ENCODE data around the gene CASP6. TPM values are rescaled to one million over a fixed set of nuclear protein-coding genes. Genes with fewer than 3 reads are reported as not detected.

The CASP6 gene
- total RNA-seq, 1 donor from 2014 or later = not detected

DNA sequence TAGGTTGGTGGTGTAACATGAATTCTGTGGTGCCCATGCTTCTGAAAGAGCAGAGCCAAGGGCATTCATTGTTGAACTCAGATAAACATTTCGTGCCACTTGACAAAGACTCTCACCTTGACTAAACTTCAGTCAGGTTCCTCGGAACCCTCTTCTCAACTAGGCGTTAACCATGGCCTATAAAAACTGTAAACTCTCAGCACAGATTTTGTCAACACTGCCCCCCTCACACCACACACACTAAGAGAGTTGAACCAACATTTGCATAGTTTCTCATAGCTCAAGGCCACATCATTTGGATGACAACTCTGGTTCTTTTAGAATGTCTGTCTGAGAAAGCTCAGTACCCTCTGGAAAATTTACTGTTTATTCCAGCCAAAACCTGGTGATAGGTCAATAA is 28.1 kb downstream of the CASP6 start:
- no peak for DNase-seq (ENCODE audit: low spot score in 2 of 2)
- intact Hi-C loops (cut with DNase I) = no loop called here
- H3K4me1 ChIP-seq = no peaks in the 10 kb centered on the region
- TF ChIP-seq, protein P1, sequence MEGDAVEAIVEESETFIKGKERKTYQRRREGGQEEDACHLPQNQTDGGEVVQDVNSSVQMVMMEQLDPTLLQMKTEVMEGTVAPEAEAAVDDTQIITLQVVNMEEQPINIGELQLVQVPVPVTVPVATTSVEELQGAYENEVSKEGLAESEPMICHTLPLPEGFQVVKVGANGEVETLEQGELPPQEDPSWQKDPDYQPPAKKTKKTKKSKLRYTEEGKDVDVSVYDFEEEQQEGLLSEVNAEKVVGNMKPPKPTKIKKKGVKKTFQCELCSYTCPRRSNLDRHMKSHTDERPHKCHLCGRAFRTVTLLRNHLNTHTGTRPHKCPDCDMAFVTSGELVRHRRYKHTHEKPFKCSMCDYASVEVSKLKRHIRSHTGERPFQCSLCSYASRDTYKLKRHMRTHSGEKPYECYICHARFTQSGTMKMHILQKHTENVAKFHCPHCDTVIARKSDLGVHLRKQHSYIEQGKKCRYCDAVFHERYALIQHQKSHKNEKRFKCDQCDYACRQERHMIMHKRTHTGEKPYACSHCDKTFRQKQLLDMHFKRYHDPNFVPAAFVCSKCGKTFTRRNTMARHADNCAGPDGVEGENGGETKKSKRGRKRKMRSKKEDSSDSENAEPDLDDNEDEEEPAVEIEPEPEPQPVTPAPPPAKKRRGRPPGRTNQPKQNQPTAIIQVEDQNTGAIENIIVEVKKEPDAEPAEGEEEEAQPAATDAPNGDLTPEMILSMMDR (IDR thresholded peaks at IDR 0.05) = no peak
- H3K27ac ChIP-seq = no peak overlapping the region
- H3K36me3 ChIP-seq = no peaks in the 10 kb centered on the region
- no peaks in the 10 kb centered on the region for H3K27me3 ChIP-seq
- no peak overlapping the region for H3K4me3 ChIP-seq
- peaks cover 0 to 9% of the 10 kb centered on the region in 2 donors for H3K9me3 ChIP-seq

DNA sequence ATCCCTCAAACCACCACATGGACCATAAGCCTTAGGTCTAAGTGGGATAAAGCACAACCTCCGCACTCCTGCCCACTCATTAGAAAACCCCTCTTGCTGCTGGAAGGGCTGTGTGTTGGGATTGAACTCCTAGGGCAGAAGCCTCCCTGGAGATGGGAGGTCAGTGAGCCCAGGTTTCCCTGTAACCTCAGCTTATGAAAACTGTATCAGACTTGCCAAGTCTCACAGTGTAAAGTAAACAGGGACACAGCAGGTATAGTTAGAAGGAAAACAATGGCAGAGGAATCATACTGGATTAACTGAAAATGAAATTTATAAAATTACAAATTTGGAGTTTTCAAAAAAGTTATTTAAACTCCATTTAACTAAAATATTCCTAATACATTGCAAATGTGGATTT is 29.9 kb downstream of the CASP6 start:
- no peak overlapping the region for H3K4me3 ChIP-seq
- H3K27me3 ChIP-seq = no peaks in the 10 kb centered on the region
- intact Hi-C loops (cut with DNase I) = no loop called here

DNA sequence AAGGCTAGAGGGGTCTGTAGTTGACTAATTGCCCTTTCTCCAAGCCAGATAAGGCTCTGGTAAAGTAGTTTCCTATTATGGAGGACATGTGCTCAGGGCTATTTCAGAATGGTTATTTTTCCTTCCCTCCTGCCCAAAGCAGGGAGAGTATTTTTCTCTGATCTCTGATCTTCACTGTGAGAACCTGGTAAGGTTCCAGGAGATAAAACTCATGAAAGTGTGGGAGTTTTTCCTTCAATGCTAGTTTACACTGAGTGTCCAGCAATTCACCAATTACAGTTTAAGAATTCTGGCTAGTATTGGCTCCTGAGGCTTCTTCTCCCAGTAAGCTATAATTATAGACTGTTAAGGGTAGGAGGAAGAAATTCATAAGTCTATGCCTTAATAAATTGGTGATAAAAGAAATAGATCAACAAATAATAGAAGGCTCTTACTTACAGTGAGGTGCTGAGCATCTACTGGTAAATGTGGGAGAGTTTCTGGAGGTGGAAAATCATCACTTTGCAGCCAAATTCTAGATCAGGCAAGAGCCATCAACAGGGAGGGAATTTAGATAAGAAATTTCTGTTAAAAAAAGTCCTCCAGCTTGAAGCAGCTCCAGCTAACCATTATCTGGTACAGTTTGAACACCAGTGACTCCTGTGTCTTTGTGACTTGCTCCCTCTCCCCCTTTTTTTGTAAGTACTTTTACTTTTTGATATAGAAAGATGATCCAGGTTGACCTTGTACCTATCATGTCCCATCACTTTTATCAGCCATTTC is 30.9 kb downstream of the CASP6 start:
- H3K4me3 ChIP-seq = no peak overlapping the region
- H3K27ac ChIP-seq = no peak overlapping the region
- no peaks in the 10 kb centered on the region for H3K4me1 ChIP-seq
- H3K27me3 ChIP-seq = no peaks in the 10 kb centered on the region
- H3K9me3 ChIP-seq = peaks cover 0 to 9% of the 10 kb centered on the region in 2 donors
- intact Hi-C loops (cut with DNase I) = no loop called here
- TF ChIP-seq, protein P1 (IDR thresholded peaks at IDR 0.05) = no peak
- no peak for DNase-seq (ENCODE audit: low spot score in 2 of 2)
- no peaks in the 10 kb centered on the region for H3K36me3 ChIP-seq

More for the DNA sequence above, 29.9 kb downstream of the CASP6 start:
- Histone ChIP-seq H3K9me3 (peaks cover 0 to 9% of the 10 kb centered on the region in 2 donors), H3K27ac (no peak overlapping the region), H3K36me3 (no peaks in the 10 kb centered on the region), H3K4me1 (no peaks in the 10 kb centered on the region)
- TF ChIP-seq, protein P1 (IDR thresholded peaks at IDR 0.05) = no peak
- DNase-seq (ENCODE audit: low spot score in 2 of 2) = no peak

DNA sequence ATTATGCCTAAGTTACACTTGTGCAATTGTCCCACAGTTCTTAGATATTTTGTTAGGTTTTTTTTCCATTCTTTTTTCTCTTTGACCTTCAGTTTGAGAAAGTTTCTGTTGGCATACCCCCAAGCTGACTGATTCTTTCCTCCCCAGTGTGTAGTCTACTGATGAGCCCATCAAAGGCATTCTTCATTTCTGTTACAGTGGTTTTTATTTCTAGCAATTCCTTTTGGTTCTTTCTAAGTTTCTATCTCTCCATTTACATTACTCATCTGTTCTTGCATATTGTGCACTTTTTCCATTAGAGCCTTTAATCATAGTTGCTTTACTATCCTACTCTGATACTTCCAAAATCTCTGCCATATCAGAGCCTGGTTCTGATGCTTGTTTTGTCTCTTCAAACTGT is 31.9 kb downstream of the CASP6 start:
- no peaks in the 10 kb centered on the region for H3K27me3 ChIP-seq
- H3K4me1 ChIP-seq = no peaks in the 10 kb centered on the region
- TF ChIP-seq, protein P1 (IDR thresholded peaks at IDR 0.05) = no peak
- H3K27ac ChIP-seq = no peak overlapping the region
- DNase-seq (ENCODE audit: low spot score in 2 of 2) = no peak
- intact Hi-C loops (cut with DNase I) = no loop called here
- H3K9me3 ChIP-seq = peaks cover 0 to 9% of the 10 kb centered on the region in 2 donors
- H3K4me3 ChIP-seq = no peak overlapping the region
- H3K36me3 ChIP-seq = no peaks in the 10 kb centered on the region

DNA sequence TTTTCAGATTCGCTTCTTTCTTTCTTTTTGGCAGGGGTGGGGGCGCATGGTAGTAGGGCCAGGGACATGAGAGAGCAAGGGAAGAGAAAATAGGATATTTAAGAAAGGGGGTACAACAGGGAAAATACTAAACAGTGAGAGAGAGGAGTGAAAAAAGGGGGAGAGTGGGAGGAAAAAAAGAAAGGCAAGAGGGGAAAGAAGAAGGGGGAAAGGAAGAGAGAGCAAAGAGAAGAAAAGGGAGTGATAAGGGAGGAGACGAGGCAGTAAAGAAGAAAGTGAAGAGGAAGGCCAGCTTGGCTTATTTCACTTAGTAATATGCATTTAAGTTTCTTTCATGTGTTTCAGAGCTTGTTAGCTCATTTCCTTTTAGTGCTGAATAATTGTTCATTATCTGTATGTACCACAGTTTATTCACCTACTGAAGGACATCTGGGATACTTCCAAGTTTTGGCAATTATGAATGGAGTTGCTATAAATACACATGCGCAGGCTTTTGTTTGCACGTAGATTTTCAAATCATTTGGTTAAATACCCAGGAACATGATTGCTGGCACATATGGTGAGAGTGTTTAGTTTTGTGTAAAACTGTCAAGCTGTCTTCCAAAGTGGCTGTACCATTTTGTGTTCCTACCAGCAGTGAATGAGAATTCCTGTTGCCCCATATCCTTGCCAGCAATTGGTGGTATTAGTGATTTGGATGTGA is 37.3 kb downstream of the CASP6 start:
- no peak overlapping the region for H3K4me3 ChIP-seq
- no peaks in the 10 kb centered on the region for H3K4me1 ChIP-seq
- H3K27me3 ChIP-seq = no peaks in the 10 kb centered on the region
- DNase-seq (ENCODE audit: low spot score in 2 of 2) = no peak
- no peaks in the 10 kb centered on the region for H3K36me3 ChIP-seq
- H3K9me3 ChIP-seq = peaks cover 0 to under 1% of the 10 kb centered on the region in 2 donors
- TF ChIP-seq, protein P1 (IDR thresholded peaks at IDR 0.05) = no peak
- intact Hi-C loops (cut with DNase I) = no loop called here
- no peak overlapping the region for H3K27ac ChIP-seq

All from ascending aorta (tissue), 2 donors.